H1 (cell line): ENCODE data around the gene GPR31. TPM values are rescaled to one million over a fixed set of nuclear protein-coding genes. Genes with fewer than 3 reads are reported as not detected.

Experiments used
- CTCF ChIA-PET: fragments of 300-600 bp; sonication (Branson Sonifier 250); formaldehyde crosslinking; loops from one replicate; lab custom pipeline; 2021; ENCODE audit not compliant: partially characterized antibody; lab: Charles Lee
- POLR2A ChIA-PET: fragments of 300-600 bp; sonication (Branson Sonifier 250); formaldehyde crosslinking; loops from one replicate; lab custom pipeline; 2021; ENCODE audit warnings: inconsistent platforms; ENCODE audit not compliant: partially characterized antibody; lab: Charles Lee
- DNase-seq, 2 experiments: peaks; one replicate each; pipeline versions ENCODE4 v3.0.0 to v3.0.0-alpha.2; 2010 to 2022; ENCODE audit warnings: low spot score in 2 of 2, low read depth in 1 of 2, mixed read lengths in 1 of 2
- FAIRE-seq: peaks from 2 replicates; lab custom pipeline; 2011; peaks lifted over from hg19 to GRCh38; lab: Jason Lieb, UNC
- H2AFZ ChIP-seq: 2 replicates; pipeline ENCODE4 v1.8.1; 2012; ENCODE audit warnings: low read length, inconsistent platforms
- H2AK5ac ChIP-seq: 2 replicates; pipeline ENCODE4 v1.6.1; 2013; ENCODE audit warnings: low read depth, low read length
- H2BK120ac ChIP-seq: replicated peaks from 2 replicates; pipeline ENCODE3; 2013; ENCODE audit warnings: low read depth, low read length, inconsistent platforms
- H2BK12ac ChIP-seq: 2 replicates; pipeline ENCODE4 v1.6.1; 2013; ENCODE audit warnings: low read depth, low read length
- H2BK15ac ChIP-seq: 2 replicates; pipeline ENCODE4 v1.6.1; 2013; ENCODE audit warnings: low read length
- H2BK20ac ChIP-seq: 2 replicates; pipeline ENCODE4 v1.6.1; 2013; ENCODE audit warnings: low read length
- H2BK5ac ChIP-seq: 2 replicates; pipeline ENCODE4 v1.6.1; 2013; ENCODE audit warnings: low read depth, low read length
- H3K14ac ChIP-seq: 2 replicates; pipeline ENCODE4 v1.6.1; 2013; ENCODE audit warnings: inconsistent platforms; ENCODE audit not compliant: insufficient read length
- H3K18ac ChIP-seq: 2 replicates; pipeline ENCODE4 v1.6.1; 2013; ENCODE audit warnings: low read length; ENCODE audit errors: extremely low read depth
- H3K23ac ChIP-seq: 2 replicates; pipeline ENCODE4 v1.6.1; 2013; ENCODE audit warnings: inconsistent platforms; ENCODE audit not compliant: insufficient read length
- H3K23me2 ChIP-seq: 2 replicates; pipeline ENCODE4 v1.6.1; 2013; ENCODE audit warnings: low read depth, low read length
- H3K27ac ChIP-seq: 2 replicates; pipeline ENCODE4 v1.6.1; 2011; ENCODE audit warnings: low read depth, low read length, inconsistent platforms
- H3K27me3 ChIP-seq, 4 experiments: replicated peaks in 1 of 4; 1 replicate in 1 of 4; 2 replicates in 3 of 4; pipeline versions ENCODE4 v1.6.1 to v1.8.1; 2011 to 2013; ENCODE audit warnings: low read length in 3 of 4, mild to moderate bottlenecking in 3 of 4, inconsistent platforms in 2 of 4, mixed read lengths in 2 of 4, moderate library complexity in 1 of 4; ENCODE audit not compliant: control insufficient read depth in 3 of 4, insufficient read depth in 3 of 4; ENCODE audit errors: extremely low read depth in 1 of 4
- H3K36me3 ChIP-seq, 4 experiments: 2 replicates each; pipeline versions ENCODE4 v1.6.1 to v1.8.1; 2011 to 2013; ENCODE audit warnings: mild to moderate bottlenecking in 4 of 4, low read length in 3 of 4, moderate library complexity in 2 of 4, control low read depth in 1 of 4, inconsistent platforms in 1 of 4; ENCODE audit not compliant: insufficient read depth in 4 of 4, control insufficient read depth in 2 of 4
- H3K4ac ChIP-seq: replicated peaks from 2 replicates; pipeline ENCODE3; 2013; ENCODE audit warnings: low read length, low read depth, mixed read lengths, inconsistent platforms; ENCODE audit not compliant: insufficient read length
- H3K4me1 ChIP-seq, 4 experiments: replicated peaks in 1 of 4; 1 replicate in 1 of 4; 2 replicates in 3 of 4; pipeline versions ENCODE4 v1.6.1 to v1.8.1; 2011 to 2013; ENCODE audit warnings: low read length in 3 of 4, inconsistent platforms in 2 of 4, mixed read lengths in 1 of 4; ENCODE audit not compliant: insufficient read depth in 4 of 4, control insufficient read depth in 3 of 4
- H3K4me2 ChIP-seq, 2 experiments: 2 replicates each; pipeline versions ENCODE4 v1.6.1 to v1.8.1; 2011 to 2013; ENCODE audit warnings: low read depth in 2 of 2, low read length in 2 of 2, control low read depth in 1 of 2, inconsistent platforms in 1 of 2, mild to moderate bottlenecking in 1 of 2; ENCODE audit not compliant: insufficient read depth in 1 of 2
- H3K4me3 ChIP-seq, 4 experiments: fragments of 200-600, 300-600 bp in 1 of 4; sonication (generic), shearing (Covaris generic), sonication (Bioruptor Twin) in 1 of 4; 2 replicates each; pipeline versions ENCODE4 v1.5.1 to v1.8.1; 2011 to 2016; ENCODE audit warnings: low read length in 4 of 4, low read depth in 3 of 4, control low read depth in 2 of 4, inconsistent platforms in 2 of 4, mild to moderate bottlenecking in 2 of 4, mixed read lengths in 1 of 4, moderate library complexity in 1 of 4; ENCODE audit not compliant: insufficient read depth in 2 of 4; ENCODE audit errors: extremely low read depth in 1 of 4
- H3K56ac ChIP-seq: replicated peaks from 2 replicates; pipeline ENCODE3; 2013; ENCODE audit warnings: low read depth, mild to moderate bottlenecking, mixed read lengths, low read length, inconsistent platforms; ENCODE audit not compliant: insufficient read length
- H3K79me1 ChIP-seq: 2 replicates; pipeline ENCODE4 v1.6.1; 2013; ENCODE audit warnings: low read depth, low read length, control low read depth
- H3K79me2 ChIP-seq, 2 experiments: 2 replicates each; pipeline versions ENCODE4 v1.6.1 to v1.8.1; 2012 to 2013; ENCODE audit warnings: low read length in 2 of 2, mild to moderate bottlenecking in 2 of 2, inconsistent platforms in 1 of 2; ENCODE audit not compliant: insufficient read depth in 2 of 2, control insufficient read depth in 1 of 2
- H3K9ac ChIP-seq, 4 experiments: replicated peaks in 1 of 4; 1 replicate in 1 of 4; 2 replicates in 3 of 4; pipeline versions ENCODE4 v1.6.1 to v1.8.1; 2011 to 2013; ENCODE audit warnings: low read depth in 3 of 4, low read length in 3 of 4, control low read depth in 2 of 4, mild to moderate bottlenecking in 2 of 4, moderate library complexity in 2 of 4, inconsistent platforms in 1 of 4; ENCODE audit errors: extremely low read depth in 1 of 4
- H3K9me3 ChIP-seq, 2 experiments: 2 replicates each; pipeline versions ENCODE4 v1.6.1 to v1.8.1; 2012 to 2013; ENCODE audit warnings: mild to moderate bottlenecking in 2 of 2, moderate library complexity in 2 of 2, control low read depth in 1 of 2, inconsistent platforms in 1 of 2, low read depth in 1 of 2, low read length in 1 of 2, mixed read lengths in 1 of 2; ENCODE audit not compliant: insufficient read depth in 2 of 2
- H4K20me1 ChIP-seq, 2 experiments: replicated peaks in 1 of 2; 2 replicates each; pipeline versions ENCODE3 to v1.8.1; 2011 to 2013; ENCODE audit warnings: inconsistent platforms in 2 of 2, low read length in 2 of 2, mild to moderate bottlenecking in 1 of 2; ENCODE audit not compliant: insufficient read depth in 2 of 2, control insufficient read depth in 1 of 2
- H4K5ac ChIP-seq: 2 replicates; pipeline ENCODE4 v1.6.1; 2013; ENCODE audit warnings: low read length, low read depth, mixed read lengths, inconsistent platforms; ENCODE audit not compliant: insufficient read length
- H4K8ac ChIP-seq: 2 replicates; pipeline ENCODE4 v1.8.0; 2013; ENCODE audit warnings: mild to moderate bottlenecking, moderate library complexity, low read length, inconsistent platforms; ENCODE audit not compliant: insufficient read depth; ENCODE audit errors: extremely low read depth
- H4K91ac ChIP-seq: replicated peaks from 2 replicates; pipeline ENCODE3; 2013; ENCODE audit warnings: low read length, mixed read lengths, inconsistent platforms; ENCODE audit not compliant: insufficient read length
- ATF3 ChIP-seq: IDR thresholded peaks from 2 replicates; pipeline ENCODE4 v1.6.1; 2011; ENCODE audit warnings: low read depth, mild to moderate bottlenecking, low read length; ENCODE audit not compliant: insufficient read depth
- BCL11A ChIP-seq, 2 experiments: IDR thresholded peaks; one replicate each; pipeline ENCODE4 v1.6.1; 2011; ENCODE audit warnings: low read depth in 2 of 2, low read length in 2 of 2, mild to moderate bottlenecking in 2 of 2
- CBX5 ChIP-seq: fragments of 300-800, 300-1000 bp; sonication (generic); IDR thresholded peaks from 2 replicates; pipeline ENCODE4 v1.7.1; 2016; ENCODE audit warnings: antibody characterized with exemption, low read length, low read depth
- CHD1 ChIP-seq: IDR thresholded peaks from 2 replicates; pipeline ENCODE4 v1.6.1; 2012; ENCODE audit warnings: low read depth, low read length, improper control_type of control experiment
- EP300 ChIP-seq, 2 experiments: IDR thresholded peaks; 1 replicate in 1 of 2; 2 replicates in 1 of 2; pipeline ENCODE4 v1.6.1; 2011 to 2012; ENCODE audit warnings: low read depth in 2 of 2, low read length in 2 of 2, mild to moderate bottlenecking in 2 of 2, borderline replicate concordance in 1 of 2, inconsistent platforms in 1 of 2, moderate library complexity in 1 of 2
- GTF2F1 ChIP-seq: IDR thresholded peaks from 2 replicates; pipeline ENCODE4 v1.6.1; 2012; ENCODE audit warnings: low read depth, low read length, improper control_type of control experiment, borderline replicate concordance
- JUND ChIP-seq: IDR thresholded peaks from 2 replicates; pipeline ENCODE4 v1.6.1; 2011; ENCODE audit warnings: mild to moderate bottlenecking, improper control_type of control experiment, low read length
- POU5F1 ChIP-seq: IDR thresholded peaks from 2 replicates; pipeline ENCODE4 v1.6.1; 2011; ENCODE audit warnings: low read depth, mild to moderate bottlenecking, low read length, moderate library complexity
- SIRT6 ChIP-seq: IDR thresholded peaks from one replicate; pipeline ENCODE4 v1.7.1; 2012; ENCODE audit warnings: low read length, inconsistent platforms
- SP1 ChIP-seq: IDR thresholded peaks from 2 replicates; pipeline ENCODE4 v1.6.1; 2011; ENCODE audit warnings: low read depth, low read length
- SRF ChIP-seq: IDR thresholded peaks from 2 replicates; pipeline ENCODE4 v1.6.1; 2011; ENCODE audit warnings: mild to moderate bottlenecking, low read depth, low read length, moderate library complexity
- ZNF274 ChIP-seq: IDR thresholded peaks from 2 replicates; pipeline ENCODE4 v1.7.0; 2012; ENCODE audit warnings: low read length, borderline replicate concordance; ENCODE audit errors: extremely low read depth
- WGBS, 2 experiments: shearing (Covaris generic) in 1 of 2; methylation state at CpG; one replicate each; pipeline versions ENCODE4 v1.1.6 to v1.1.7; 2013 to 2015; ENCODE audit warnings: low lambda C conversion rate in 2 of 2, mixed read lengths in 2 of 2, inconsistent platforms in 1 of 2, low coverage in 1 of 2, missing lambda C conversion rate in 1 of 2; ENCODE audit not compliant: insufficient replicate concordance in 2 of 2, insufficient coverage in 1 of 2, insufficient read length in 1 of 2; ENCODE audit errors: extremely low coverage in 1 of 2, missing lambda C conversion rate in 1 of 2; 5-methylcytosine and 5-hydroxymethylcytosine counted together
- polyA plus RNA-seq, 7 experiments: library from polyadenylated mRNA; depleted of rRNA in 3 of 7; stranded (reverse) in 5 of 7; unstranded in 2 of 7; fragments of >200 nt in 5 of 7; fragments of 200-250 nt in 2 of 7; gene quantifications; 1 replicate in 5 of 7; 2 replicates in 1 of 7; 4 replicates in 1 of 7; pipeline versions ENCODE4 v1.2.1 to v1.2.3, GENCODE V29; 2011 to 2013; ENCODE audit warnings: missing spikeins in 2 of 7, mixed read lengths in 2 of 7
- total RNA-seq: library from RNA; stranded (reverse); fragmentation: NEBNext Ultra II Directional; extraction: Animal tissue kit (Norgen Biotek cat#: 25700); gene quantifications from 2 replicates; pipeline ENCODE4 v1.2.1, GENCODE V29; 2021

Gene GPR31
- total and polyA plus RNA-seq, 2 of the 8 experiments (the other 6 are each of a cell fraction or from before 2014, with no cell fraction given), result not detected

GRCh38 chr6:167113047-167113754 is 44.6 kb downstream of the GPR31 start:
- no peak overlapping the region for H4K5ac ChIP-seq
- H2BK12ac ChIP-seq, result no peak overlapping the region
- H3K4me1 ChIP-seq, result peaks cover 0 to 5% (median 0%) of the 10 kb centered on the region in 4 experiments; a peak in 3 of 7 replicates
- H2AFZ ChIP-seq, result no peak overlapping the region
- H4K91ac ChIP-seq, result no peak overlapping the region
- no peaks in the 10 kb centered on the region for H3K79me2 ChIP-seq
- no peak overlapping the region for H3K4me3 ChIP-seq
- no peaks in the 10 kb centered on the region for H3K36me3 ChIP-seq
- H3K9me3 ChIP-seq, result no peaks in the 10 kb centered on the region
- ChIA-PET CTCF (interaction anchor here (0.6 to 1.4 kb wide), 3 partner anchors 9 to 36 kb away, joined by 3 to 4 read pairs (median 3); no protein-coding TSS in a partner anchor), POLR2A (interaction anchor here (1.0 kb wide), 1 partner anchor 50 kb away, joined by 3 read pairs; no protein-coding TSS in a partner anchor)
- H3K27me3 ChIP-seq, result no peaks in the 10 kb centered on the region
- 86% methylated on average over 8 of the region's 8 CpGs; no CpG with 5 or more reads in 1 of the 2 experiments for WGBS, 2 experiments
- no peak overlapping the region for H2BK5ac ChIP-seq
- no peak overlapping the region for H3K9ac ChIP-seq
- H2AK5ac ChIP-seq, result no peak overlapping the region
- H4K8ac ChIP-seq, result no peak overlapping the region
- FAIRE-seq (no peak), DNase-seq (no peak)
- H3K23me2 ChIP-seq, result no peaks in the 10 kb centered on the region
- H3K23ac ChIP-seq, result no peak overlapping the region
- no peak overlapping the region for H3K27ac ChIP-seq
- no peak overlapping the region for H2BK120ac ChIP-seq
- no peak overlapping the region for H3K14ac ChIP-seq
- no peaks in the 10 kb centered on the region for H4K20me1 ChIP-seq
- H3K56ac ChIP-seq, result no peak overlapping the region
- no peak overlapping the region for H3K4me2 ChIP-seq
- no peak overlapping the region for H2BK20ac ChIP-seq
- H2BK15ac ChIP-seq, result no peak overlapping the region
- H3K18ac ChIP-seq, result no peak overlapping the region
- H3K79me1 ChIP-seq, result no peaks in the 10 kb centered on the region
- no peak overlapping the region for H3K4ac ChIP-seq
- TF ChIP-seq CBX5 (no peak), CHD1 (no peak), POU5F1 (no peak), SP1 (no peak), ZNF274 (no peak), SRF (no peak), BCL11A (IDR thresholded peaks at IDR 0.05; ENCODE audit: low read depth in 2 of 2, low read length in 2 of 2) (no peak), SIRT6 (no peak), ATF3 (no peak), GTF2F1 (no peak), EP300 (IDR thresholded peaks at IDR 0.05; ENCODE audit: borderline replicate concordance in 1 of 2, low read depth in 2 of 2, low read length in 2 of 2) (no peak), JUND (no peak)
